Mesendoderm (in vitro differentiated cells): ENCODE data around the gene TMEM17.

Experiments used
- DNase-seq: peaks from one replicate; pipeline ENCODE4 v3.0.0; 2013
- H2AK5ac ChIP-seq: 2 replicates; pipeline ENCODE4 v1.6.1; 2013; ENCODE audit warnings: low read length, inconsistent platforms
- H2BK120ac ChIP-seq: 2 replicates; pipeline ENCODE4 v1.6.1; 2013; ENCODE audit warnings: low read depth, mild to moderate bottlenecking, low read length, moderate library complexity, mixed read lengths
- H2BK15ac ChIP-seq: replicated peaks from 2 replicates; pipeline ENCODE4 v1.6.1; 2013; ENCODE audit warnings: low read depth, mild to moderate bottlenecking, moderate library complexity
- H2BK5ac ChIP-seq: 2 replicates; pipeline ENCODE4 v1.6.1; 2013; ENCODE audit warnings: low read length, inconsistent platforms
- H3K18ac ChIP-seq: 2 replicates; pipeline ENCODE4 v1.6.1; 2013; ENCODE audit warnings: mild to moderate bottlenecking, low read length, mixed read lengths
- H3K23ac ChIP-seq: one replicate; pipeline ENCODE4 v1.6.1; 2013; ENCODE audit warnings: low read length
- H3K27ac ChIP-seq: 2 replicates; pipeline ENCODE4 v1.5.1; 2013; ENCODE audit warnings: low read depth, mild to moderate bottlenecking, inconsistent platforms, low read length, moderate library complexity
- H3K27me3 ChIP-seq: 2 replicates; pipeline ENCODE4 v1.6.1; 2013; ENCODE audit warnings: low read length, control low read depth, mild to moderate bottlenecking, inconsistent platforms; ENCODE audit not compliant: insufficient read depth, poor library complexity
- H3K36me3 ChIP-seq: 2 replicates; pipeline ENCODE4 v1.6.1; 2013; ENCODE audit warnings: low read length, inconsistent platforms; ENCODE audit not compliant: control insufficient read depth, insufficient read depth
- H3K4ac ChIP-seq: one replicate; pipeline ENCODE4 v1.6.1; 2013; ENCODE audit warnings: low read depth, mild to moderate bottlenecking, low read length, moderate library complexity
- H3K4me1 ChIP-seq: 2 replicates; pipeline ENCODE4 v1.6.1; 2013; ENCODE audit warnings: low read depth, low read length, inconsistent platforms; ENCODE audit not compliant: control insufficient read depth
- H3K4me2 ChIP-seq: 2 replicates; pipeline ENCODE4 v1.6.1; 2013; ENCODE audit warnings: low read length
- H3K4me3 ChIP-seq: 2 replicates; pipeline ENCODE4 v1.5.1; 2013; ENCODE audit warnings: mild to moderate bottlenecking, low read length
- H3K56ac ChIP-seq: one replicate; pipeline ENCODE4 v1.6.1; 2013; ENCODE audit warnings: low read length
- H3K79me1 ChIP-seq: 2 replicates; pipeline ENCODE4 v1.6.1; 2013; ENCODE audit warnings: low read length, inconsistent platforms
- H3K79me2 ChIP-seq: 2 replicates; pipeline ENCODE4 v1.6.1; 2013; ENCODE audit warnings: mild to moderate bottlenecking, low read length; ENCODE audit not compliant: control insufficient read depth, insufficient read depth
- H3K9ac ChIP-seq: 2 replicates; pipeline ENCODE4 v1.6.1; 2013; ENCODE audit warnings: low read length, inconsistent platforms
- H4K5ac ChIP-seq: one replicate; pipeline ENCODE4 v1.6.1; 2013; ENCODE audit warnings: low read length
- H4K8ac ChIP-seq: one replicate; pipeline ENCODE4 v1.6.1; 2013; ENCODE audit warnings: low read depth, mild to moderate bottlenecking, control low read depth, low read length, moderate library complexity
- WGBS: extraction: QIAGEN DNeasy Blood & Tissue Kit; methylation state at CpG from one replicate; pipeline ENCODE4 v1.1.7; 2013; ENCODE audit warnings: low lambda C conversion rate, missing lambda C conversion rate; ENCODE audit not compliant: insufficient coverage; ENCODE audit errors: extremely low coverage; 5-methylcytosine and 5-hydroxymethylcytosine counted together

Gene TMEM17

GRCh38 chr2:62461017-62461553, 44.9 kb downstream of the TMEM17 start:
- no peak for DNase-seq
- Histone ChIP-seq H3K4ac (no peak overlapping the region), H3K27ac (no peak overlapping the region), H3K4me3 (no peak overlapping the region), H3K79me1 (no peaks in the 10 kb centered on the region), H3K18ac (no peak overlapping the region), H4K8ac (no peak overlapping the region), H3K4me1 (no peaks in the 10 kb centered on the region), H2BK120ac (no peak overlapping the region), H3K36me3 (no peaks in the 10 kb centered on the region), H2BK5ac (no peak overlapping the region), H3K4me2 (no peak overlapping the region), H3K79me2 (no peaks in the 10 kb centered on the region), H4K5ac (no peak overlapping the region), H2BK15ac (no peak overlapping the region), H3K9ac (no peak overlapping the region), H3K23ac (no peak overlapping the region), H3K27me3 (no peaks in the 10 kb centered on the region), H3K56ac (no peak overlapping the region), H2AK5ac (no peak overlapping the region)
- WGBS, result no CpG with 5 or more reads among the region's 4 CpGs

- Histone ChIP-seq H3K79me2 (no peaks in the 10 kb centered on the region), H3K56ac (no peak overlapping the region), H4K5ac (no peak overlapping the region), H3K27me3 (no peaks in the 10 kb centered on the region), H3K4ac (no peak overlapping the region), H3K23ac (no peak overlapping the region), H2AK5ac (no peak overlapping the region), H3K36me3 (no peaks in the 10 kb centered on the region), H2BK120ac (no peak overlapping the region), H3K4me3 (no peak overlapping the region), H3K27ac (no peak overlapping the region), H2BK15ac (no peak overlapping the region), H3K79me1 (no peaks in the 10 kb centered on the region), H3K18ac (no peak overlapping the region), H4K8ac (no peak overlapping the region), H3K4me1 (no peaks in the 10 kb centered on the region), H2BK5ac (no peak overlapping the region), H3K4me2 (no peak overlapping the region), H3K9ac (no peak overlapping the region)
- no CpG with 5 or more reads among the region's 5 CpGs for WGBS
- no peak for DNase-seq
Observed at GRCh38 chr2:62460175-62460574, 45.8 kb downstream of the TMEM17 start.

DNA sequence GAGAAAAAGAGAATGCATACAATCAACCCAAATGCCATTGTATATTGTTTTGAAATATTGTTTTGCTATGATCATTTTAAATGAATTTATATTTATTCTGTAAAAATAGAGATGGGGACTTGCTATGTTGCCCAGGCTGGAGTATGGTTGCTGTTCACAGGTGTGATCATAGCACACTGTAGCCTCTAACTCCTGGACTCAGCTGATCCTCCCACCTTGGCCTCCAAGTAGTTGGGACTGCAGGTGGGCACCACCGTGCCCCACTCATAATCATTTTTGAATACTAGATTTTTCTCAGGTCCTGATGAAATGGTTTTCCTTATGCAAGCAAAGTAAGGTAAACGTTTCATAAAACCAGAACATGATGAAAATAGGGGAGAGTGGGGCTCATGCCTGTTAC, 46.3 kb downstream of the TMEM17 start:
- Histone ChIP-seq H3K79me2 (no peaks in the 10 kb centered on the region), H4K8ac (no peak overlapping the region), H3K4me3 (no peak overlapping the region), H3K9ac (no peak overlapping the region), H2BK15ac (no peak overlapping the region), H3K36me3 (no peaks in the 10 kb centered on the region), H4K5ac (no peak overlapping the region), H3K18ac (no peak overlapping the region), H3K27me3 (no peaks in the 10 kb centered on the region), H3K56ac (no peak overlapping the region), H3K4me2 (no peak overlapping the region), H3K27ac (no peak overlapping the region), H3K79me1 (no peaks in the 10 kb centered on the region), H3K4me1 (no peaks in the 10 kb centered on the region), H2BK5ac (no peak overlapping the region), H3K23ac (no peak overlapping the region), H2BK120ac (no peak overlapping the region), H2AK5ac (no peak overlapping the region), H3K4ac (no peak overlapping the region)
- no CpG with 5 or more reads among the region's 2 CpGs for WGBS
- DNase-seq, result no peak

DNA sequence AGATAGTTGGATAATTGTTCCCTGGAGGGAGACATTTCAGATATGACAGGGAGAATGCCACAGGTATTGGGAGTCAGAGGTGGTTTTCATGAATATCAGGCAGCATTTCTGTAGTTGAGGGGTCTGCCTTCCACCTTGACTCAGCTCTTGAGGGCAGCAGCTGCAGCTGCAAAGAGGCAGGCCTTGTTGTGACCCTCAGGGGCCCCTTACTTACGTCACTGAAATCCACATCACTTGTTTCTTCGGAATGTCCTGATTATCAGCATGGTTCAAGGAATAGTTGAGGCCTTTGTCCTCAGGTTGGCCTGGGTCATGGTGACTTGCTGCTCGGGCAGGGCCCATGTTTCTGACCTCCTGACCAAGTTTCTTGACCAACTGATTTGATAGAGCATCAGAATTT, 46.9 kb downstream of the TMEM17 start:
- H3K4me2 ChIP-seq, result no peak overlapping the region
- no peak overlapping the region for H4K5ac ChIP-seq
- H3K36me3 ChIP-seq, result no peaks in the 10 kb centered on the region
- H3K79me2 ChIP-seq, result no peaks in the 10 kb centered on the region
- H2BK15ac ChIP-seq, result no peak overlapping the region
- no peak for DNase-seq
- no peak overlapping the region for H3K27ac ChIP-seq
- H3K4me3 ChIP-seq, result no peak overlapping the region
- H3K4me1 ChIP-seq, result no peaks in the 10 kb centered on the region
- no peak overlapping the region for H3K9ac ChIP-seq
- no CpG with 5 or more reads among the region's 3 CpGs for WGBS
- no peak overlapping the region for H3K23ac ChIP-seq
- H4K8ac ChIP-seq, result no peak overlapping the region
- no peak overlapping the region for H2AK5ac ChIP-seq
- H3K27me3 ChIP-seq, result no peaks in the 10 kb centered on the region
- H3K56ac ChIP-seq, result no peak overlapping the region
- no peaks in the 10 kb centered on the region for H3K79me1 ChIP-seq
- no peak overlapping the region for H2BK5ac ChIP-seq
- H3K4ac ChIP-seq, result no peak overlapping the region
- no peak overlapping the region for H2BK120ac ChIP-seq
- H3K18ac ChIP-seq, result no peak overlapping the region

GRCh38 chr2:62458671-62459081, 47.3 kb downstream of the TMEM17 start:
- H3K79me2 ChIP-seq, result no peaks in the 10 kb centered on the region
- no peak overlapping the region for H3K27ac ChIP-seq
- no peak overlapping the region for H2BK5ac ChIP-seq
- DNase-seq, result no peak
- H2BK120ac ChIP-seq, result no peak overlapping the region
- H3K4me1 ChIP-seq, result no peaks in the 10 kb centered on the region
- no peaks in the 10 kb centered on the region for H3K36me3 ChIP-seq
- no peak overlapping the region for H4K8ac ChIP-seq
- no peak overlapping the region for H3K4me3 ChIP-seq
- H3K27me3 ChIP-seq, result no peaks in the 10 kb centered on the region
- H3K23ac ChIP-seq, result no peak overlapping the region
- no peak overlapping the region for H3K18ac ChIP-seq
- H3K56ac ChIP-seq, result no peak overlapping the region
- H2BK15ac ChIP-seq, result no peak overlapping the region
- WGBS, result no CpG with 5 or more reads among the region's 6 CpGs
- no peak overlapping the region for H2AK5ac ChIP-seq
- no peak overlapping the region for H3K4ac ChIP-seq
- no peaks in the 10 kb centered on the region for H3K79me1 ChIP-seq
- no peak overlapping the region for H3K9ac ChIP-seq
- H4K5ac ChIP-seq, result no peak overlapping the region
- H3K4me2 ChIP-seq, result no peak overlapping the region

DNA sequence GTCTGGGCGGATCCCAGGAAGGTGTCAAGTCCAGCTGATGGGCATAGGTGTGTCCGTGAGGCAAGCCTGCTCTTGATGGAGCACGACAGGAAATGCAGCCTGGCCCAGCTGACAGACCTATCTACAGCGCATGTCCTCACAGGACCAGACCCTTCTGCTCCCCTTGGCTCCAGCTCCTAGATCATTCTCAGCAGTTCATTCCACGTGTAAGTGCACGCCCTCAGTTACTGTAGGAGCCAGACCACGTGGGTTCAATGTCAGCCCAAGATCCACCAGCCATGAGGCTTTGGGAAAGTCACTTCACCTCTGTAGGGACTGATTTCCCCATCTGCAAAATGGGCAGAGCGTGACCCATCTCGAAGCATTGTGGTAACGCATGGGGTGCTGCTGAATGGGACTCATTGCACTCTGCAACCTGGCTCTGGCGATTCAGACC, 47.8 kb downstream of the TMEM17 start:
- Histone ChIP-seq H4K5ac (no peak overlapping the region), H3K4me1 (no peaks in the 10 kb centered on the region), H3K56ac (no peak overlapping the region), H3K4me3 (no peak overlapping the region), H3K18ac (no peak overlapping the region), H3K9ac (no peak overlapping the region), H3K36me3 (no peaks in the 10 kb centered on the region), H2BK15ac (no peak overlapping the region), H3K4me2 (no peak overlapping the region), H3K27ac (no peak overlapping the region), H3K79me2 (no peaks in the 10 kb centered on the region), H3K23ac (no peak overlapping the region), H4K8ac (no peak overlapping the region), H2BK5ac (no peak overlapping the region), H2AK5ac (no peak overlapping the region), H2BK120ac (no peak overlapping the region), H3K4ac (no peak overlapping the region), H3K27me3 (no peaks in the 10 kb centered on the region), H3K79me1 (no peaks in the 10 kb centered on the region)
- DNase-seq, result no peak
- WGBS, result no CpG with 5 or more reads among the region's 11 CpGs
